GM04503 (cell line): Measurements from ENCODE around the gene RTL3.

ENCODE experiments used
- DNase-seq: peaks from one replicate; pipeline ENCODE4 v3.0.0-alpha.2; 2012; ENCODE audit warnings: low read depth

RTL3 gene

DNA sequence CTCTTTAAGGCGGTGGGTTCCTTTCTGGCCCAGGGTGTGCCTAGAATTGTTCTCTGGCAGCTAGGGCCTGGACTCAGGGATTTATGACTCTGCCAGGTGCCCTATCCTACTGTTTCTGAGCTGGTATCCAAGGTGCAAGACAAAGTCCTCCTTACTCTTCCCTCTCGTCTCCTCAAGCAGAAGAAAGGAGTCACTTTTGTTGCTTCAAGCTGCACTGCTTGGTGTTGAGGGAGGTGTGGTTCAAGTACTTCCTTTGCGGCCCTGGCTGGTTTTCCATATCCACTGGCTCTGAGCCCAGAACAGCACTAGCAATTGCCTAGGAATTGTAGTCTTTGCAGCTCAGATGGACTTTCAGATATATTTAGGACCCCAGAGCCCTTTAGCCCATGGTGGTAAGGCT, 39.3 kb downstream of the RTL3 start:
- DNase-seq, result no peak

DNA sequence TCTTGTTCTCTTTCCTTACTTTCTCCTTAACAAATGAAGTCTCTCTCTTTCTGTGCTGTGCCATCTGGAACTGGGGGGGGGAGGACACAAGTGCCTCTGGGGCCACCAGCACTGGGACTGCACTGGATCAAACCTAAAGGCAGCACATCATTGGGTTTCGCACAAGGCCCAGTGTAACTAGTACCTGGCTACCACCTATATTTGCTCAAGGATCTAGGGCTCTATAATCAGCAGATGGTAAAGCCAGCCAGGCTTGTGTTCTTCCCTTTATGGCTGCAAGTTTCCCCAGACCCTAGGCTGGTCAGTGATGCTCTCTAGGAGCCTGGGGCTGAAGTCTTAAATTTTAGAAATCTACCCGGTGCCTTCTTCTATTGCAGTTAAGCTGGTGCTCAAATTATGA, 40.1 kb downstream of the RTL3 start:
- DNase-seq, result no peak

DNA sequence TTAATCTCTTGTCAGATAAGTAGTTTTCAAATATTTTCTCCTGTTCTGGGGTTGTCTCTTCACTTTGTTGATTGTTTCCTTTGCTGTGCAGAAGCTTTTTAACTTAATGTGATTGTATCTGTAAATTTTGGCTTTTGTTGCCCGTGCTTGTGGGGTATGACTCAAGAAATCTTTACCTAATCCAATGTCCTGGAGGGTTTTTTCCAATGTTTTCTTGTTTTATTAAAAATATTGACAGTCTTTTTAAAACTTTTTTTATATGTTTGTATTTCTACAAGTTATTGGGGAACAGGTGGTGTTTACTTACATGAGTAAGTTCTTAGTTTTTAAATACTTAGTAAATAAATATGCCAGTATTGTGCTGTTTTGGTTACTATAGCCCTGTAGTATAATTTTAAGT, 44.9 kb downstream of the RTL3 start:
- no peak for DNase-seq
